IMR-90 (cell line): ENCODE measurements around the gene EGFR. TPM values are rescaled to one million over a fixed set of nuclear protein-coding genes. Genes with fewer than 3 reads are reported as not detected.

Source experiments
- ATAC-seq: fragments of 200-7000 bp; cut with Tn5 transposase; 2 replicates; pipeline ENCODE4 v1.9.1; 2020; ENCODE audit warnings: low read depth, mild to moderate bottlenecking, moderate library complexity
- BruUV-seq: library from RNA; stranded (reverse); fragments of 400-500 nt; replicated peaks from 2 replicates; lab custom pipeline; 2021; lab: Mats Ljungman, UMichigan
- CTCF ChIA-PET: fragments of 300-600 bp; formaldehyde crosslinking; extraction: SDS; loops from one replicate; lab custom pipeline; 2021; ENCODE audit warnings: antibody characterized with exemption; lab: Yijun Ruan, JAX
- POLR2A ChIA-PET: fragments of 300-600 bp; sonication (Branson Sonifier 250); formaldehyde crosslinking; loops from one replicate; lab custom pipeline; 2022; ENCODE audit warnings: antibody characterized with exemption; ENCODE audit not compliant: unreplicated experiment; lab: Charles Lee
- DNase-seq: peaks from one replicate; pipeline ENCODE4 v3.0.0; 2013
- H2AFZ ChIP-seq: replicated peaks from 2 replicates; pipeline ENCODE3; 2013; ENCODE audit warnings: low read length, mild to moderate bottlenecking; ENCODE audit not compliant: poor library complexity
- H2AK5ac ChIP-seq: 2 replicates; pipeline ENCODE4 v1.6.1; 2013; ENCODE audit warnings: low read depth, low read length, inconsistent platforms
- H2AK9ac ChIP-seq: replicated peaks from 2 replicates; pipeline ENCODE3; 2013; ENCODE audit warnings: mild to moderate bottlenecking, low read depth, low read length, moderate library complexity; ENCODE audit not compliant: poor library complexity
- H2BK120ac ChIP-seq: 2 replicates; pipeline ENCODE4 v1.6.1; 2013; ENCODE audit warnings: low read depth, low read length, inconsistent platforms
- H2BK15ac ChIP-seq: 3 replicates; pipeline ENCODE4 v1.6.1; 2013; ENCODE audit warnings: low read depth, low read length, inconsistent platforms
- H2BK20ac ChIP-seq: 2 replicates; pipeline ENCODE4 v1.6.1; 2013; ENCODE audit warnings: low read depth, mild to moderate bottlenecking, inconsistent platforms, low read length, moderate library complexity
- H2BK5ac ChIP-seq: 2 replicates; pipeline ENCODE4 v1.6.1; 2013; ENCODE audit warnings: mild to moderate bottlenecking, low read depth, low read length, inconsistent platforms; ENCODE audit not compliant: poor library complexity, severe bottlenecking
- H3K14ac ChIP-seq: replicated peaks from 2 replicates; pipeline ENCODE4 v1.6.1; 2013; ENCODE audit warnings: low read depth, low read length, inconsistent platforms
- H3K18ac ChIP-seq: 2 replicates; pipeline ENCODE4 v1.6.1; 2013; ENCODE audit warnings: low read depth, low read length, control low read depth
- H3K23ac ChIP-seq: 2 replicates; pipeline ENCODE4 v1.6.1; 2013; ENCODE audit warnings: low read depth, low read length, inconsistent platforms
- H3K27ac ChIP-seq: 2 replicates; pipeline ENCODE4 v1.5.1; 2013; ENCODE audit warnings: mild to moderate bottlenecking, control low read depth, low read length; ENCODE audit not compliant: insufficient read depth
- H3K27me3 ChIP-seq: 2 replicates; pipeline ENCODE4 v1.6.1; 2013; ENCODE audit warnings: low read length; ENCODE audit not compliant: control insufficient read depth, insufficient read depth
- H3K36me3 ChIP-seq: 2 replicates; pipeline ENCODE4 v1.6.1; 2013; ENCODE audit warnings: low read length, mixed read lengths; ENCODE audit not compliant: control insufficient read depth, insufficient read depth
- H3K4ac ChIP-seq: 2 replicates; pipeline ENCODE4 v1.6.1; 2013; ENCODE audit warnings: low read depth, low read length, inconsistent platforms
- H3K4me1 ChIP-seq: 2 replicates; pipeline ENCODE4 v1.6.1; 2013; ENCODE audit warnings: low read length, mixed read lengths; ENCODE audit not compliant: control insufficient read depth, insufficient read depth
- H3K4me2 ChIP-seq: 2 replicates; pipeline ENCODE4 v1.6.1; 2013; ENCODE audit warnings: low read depth, mild to moderate bottlenecking, control low read depth, low read length, moderate library complexity
- H3K4me3 ChIP-seq: 2 replicates; pipeline ENCODE4 v1.5.1; 2013; ENCODE audit warnings: low read depth, mild to moderate bottlenecking, control low read depth, low read length, moderate library complexity; ENCODE audit not compliant: insufficient read depth
- H3K56ac ChIP-seq: 2 replicates; pipeline ENCODE4 v1.6.1; 2013; ENCODE audit warnings: low read length, inconsistent platforms; ENCODE audit not compliant: insufficient read depth; ENCODE audit errors: extremely low read depth
- H3K79me1 ChIP-seq, 2 experiments: 2 replicates each; pipeline ENCODE4 v1.6.1; 2013; ENCODE audit warnings: low read length in 2 of 2, inconsistent platforms in 1 of 2, low read depth in 1 of 2
- H3K9ac ChIP-seq: 2 replicates; pipeline ENCODE4 v1.6.1; 2013; ENCODE audit warnings: low read depth, low read length, control low read depth
- H3K9me1 ChIP-seq: 2 replicates; pipeline ENCODE4 v1.6.1; 2013; ENCODE audit warnings: low read length, inconsistent platforms; ENCODE audit not compliant: insufficient read depth
- H3K9me3 ChIP-seq: 2 replicates; pipeline ENCODE4 v1.6.1; 2013; ENCODE audit warnings: low read length; ENCODE audit not compliant: control insufficient read depth, insufficient read depth
- H4K20me1 ChIP-seq: 2 replicates; pipeline ENCODE4 v1.6.1; 2013; ENCODE audit warnings: low read length, inconsistent platforms; ENCODE audit not compliant: insufficient read depth
- H4K5ac ChIP-seq: 2 replicates; pipeline ENCODE4 v1.6.1; 2013; ENCODE audit warnings: mild to moderate bottlenecking, low read depth, low read length, control low read depth
- H4K8ac ChIP-seq, 2 experiments: 2 replicates each; pipeline ENCODE4 v1.6.1; 2013; ENCODE audit warnings: low read depth in 2 of 2, low read length in 2 of 2, control low read depth in 1 of 2, inconsistent platforms in 1 of 2
- H4K91ac ChIP-seq: 2 replicates; pipeline ENCODE4 v1.6.1; 2013; ENCODE audit warnings: low read depth, low read length, inconsistent platforms; ENCODE audit not compliant: insufficient read depth
- BHLHE40 ChIP-seq: fragments of 150-350 bp; IDR thresholded peaks from 2 replicates; pipeline ENCODE4 v1.6.1; 2016; ENCODE audit warnings: mild to moderate bottlenecking, low read depth, low read length
- CEBPB ChIP-seq: IDR thresholded peaks from 2 replicates; pipeline ENCODE4 v1.6.1; 2012; ENCODE audit warnings: low read depth, low read length, improper control_type of control experiment
- CHD1 ChIP-seq: IDR thresholded peaks from 2 replicates; pipeline ENCODE4 v1.6.1; 2012; ENCODE audit warnings: low read depth, low read length, improper control_type of control experiment
- CTCF ChIP-seq: conservative IDR thresholded peaks from 2 replicates; pipeline ENCODE4 v1.5.1; 2012; ENCODE audit warnings: mild to moderate bottlenecking, low read depth, low read length, improper control_type of control experiment
- ELK1 ChIP-seq: fragments of 150-350 bp; IDR thresholded peaks from 2 replicates; pipeline ENCODE4 v1.6.1; 2016; ENCODE audit warnings: low read depth, mild to moderate bottlenecking, low read length, moderate library complexity, borderline replicate concordance
- FOS ChIP-seq: fragments of 150-350 bp; IDR thresholded peaks from 2 replicates; pipeline ENCODE4 v1.6.1; 2016; ENCODE audit warnings: low read depth, low read length
- MAFK ChIP-seq: IDR thresholded peaks from 2 replicates; pipeline ENCODE4 v1.6.1; 2012; ENCODE audit warnings: low read depth, low read length, improper control_type of control experiment
- MAZ ChIP-seq: IDR thresholded peaks from 2 replicates; pipeline ENCODE4 v1.6.1; 2012; ENCODE audit warnings: low read depth, mild to moderate bottlenecking, low read length, improper control_type of control experiment, moderate library complexity, borderline replicate concordance
- MXI1 ChIP-seq: IDR thresholded peaks from 2 replicates; pipeline ENCODE4 v1.6.1; 2012; ENCODE audit warnings: low read depth, mild to moderate bottlenecking, low read length, moderate library complexity, borderline replicate concordance
- NFE2L2 ChIP-seq: fragments of 150-350 bp; IDR thresholded peaks from 2 replicates; pipeline ENCODE4 v1.6.1; 2016; ENCODE audit warnings: low read depth, mild to moderate bottlenecking, low read length
- POLR2A ChIP-seq: IDR thresholded peaks from 2 replicates; pipeline ENCODE4 v1.6.1; 2012; ENCODE audit warnings: mild to moderate bottlenecking, low read depth, low read length
- RAD21 ChIP-seq: IDR thresholded peaks from 2 replicates; pipeline ENCODE4 v1.6.1; 2012; ENCODE audit warnings: low read length, improper control_type of control experiment
- RCOR1 ChIP-seq: IDR thresholded peaks from 2 replicates; pipeline ENCODE4 v1.6.1; 2012; ENCODE audit warnings: mild to moderate bottlenecking, low read length, improper control_type of control experiment; ENCODE audit not compliant: insufficient replicate concordance
- RFX5 ChIP-seq: IDR thresholded peaks from 2 replicates; pipeline ENCODE4 v1.8.0; 2012; ENCODE audit warnings: low read depth, mild to moderate bottlenecking, low read length, moderate library complexity
- SMC3 ChIP-seq: fragments of 150-350 bp; IDR thresholded peaks from 2 replicates; pipeline ENCODE4 v1.6.1; 2016; ENCODE audit warnings: low read depth, mild to moderate bottlenecking, antibody characterized with exemption, low read length, moderate library complexity
- USF2 ChIP-seq: fragments of 150-350 bp; IDR thresholded peaks from 2 replicates; pipeline ENCODE4 v1.6.1; 2017; ENCODE audit warnings: mild to moderate bottlenecking, antibody characterized with exemption, low read length, low read depth
- WGBS, 2 experiments: methylation state at CpG; one replicate each; pipeline versions ENCODE4 v1.1.5 to v1.1.7; 2013; ENCODE audit warnings: missing lambda C conversion rate in 2 of 2; ENCODE audit not compliant: insufficient read length in 1 of 2; ENCODE audit errors: extremely low coverage in 2 of 2; 5-methylcytosine and 5-hydroxymethylcytosine counted together
- dilution Hi-C: fragments of 300-500 bp; cut with HindIII; formaldehyde crosslinking; loops from one replicate; pipeline ENCODE4 v1.14.3; 2018; ENCODE audit warnings: low sequenced_read_pairs; ENCODE audit not compliant: unreplicated experiment
- in situ Hi-C: fragments of 300-500 bp; cut with MboI; formaldehyde crosslinking; loops from 3 replicates; pipeline ENCODE4 v1.14.3; 2019; ENCODE audit warnings: low sequenced_read_pairs, inconsistent platforms, mixed read lengths
- intact Hi-C: fragments of 100-400 bp; cut with micrococcal nuclease; formaldehyde crosslinking; loops from 2 replicates; pipeline ENCODE4 v1.10.0; 2022
- polyA plus RNA-seq, 3 experiments: library from polyadenylated mRNA; depleted of rRNA; stranded (reverse); fragments of >200 nt; gene quantifications; 2 replicates each; pipeline ENCODE4 v1.2.3, GENCODE V29; 2012; ENCODE audit warnings: low replicate concordance in 1 of 3
- total RNA-seq: library from RNA; depleted of rRNA; stranded (reverse); fragments of >200 nt; gene quantifications from 2 replicates; pipeline ENCODE4 v1.2.3, GENCODE V29; 2012

Gene EGFR
- total and polyA plus RNA-seq, 2 of the 4 experiments (the other 2 are of a cell fraction): 36.9 to 60.4 TPM

- Histone ChIP-seq H3K27ac (no peak overlapping the region), H3K9ac (no peak overlapping the region), H4K8ac (no peak overlapping the region), H2AK9ac (no peak overlapping the region), H3K36me3 (no peaks in the 10 kb centered on the region), H3K4me1 (peaks cover 6% of the 10 kb centered on the region), H2AK5ac (no peak overlapping the region), H3K4me2 (no peak overlapping the region), H3K9me1 (peaks cover 3% of the 10 kb centered on the region; the same call in 1 of the 2 replicates), H3K14ac (no peak overlapping the region), H2BK20ac (no peak overlapping the region), H3K79me1 (peaks cover 4 to 12% of the 10 kb centered on the region in 2 experiments; a peak in 3 of 4 replicates), H4K20me1 (no peaks in the 10 kb centered on the region), H4K91ac (no peak overlapping the region), H2BK5ac (no peak overlapping the region), H4K5ac (no peak overlapping the region), H3K9me3 (0 out of 2 replicates have a peak, but pooled peaks cover 2% of the 10 kb centered on the region), H3K56ac (no peak overlapping the region), H3K27me3 (no peaks in the 10 kb centered on the region), H3K23ac (no peak overlapping the region), H2BK15ac (no peak overlapping the region), H2BK120ac (no peak overlapping the region), H2AFZ (no peak overlapping the region), H3K4ac (no peak overlapping the region), H3K4me3 (no peak overlapping the region), H3K18ac (no peak overlapping the region)
- no peak for TF ChIP-seq RAD21
- no peak for TF ChIP-seq MXI1
- no peak for TF ChIP-seq RFX5
- TF ChIP-seq CHD1: no peak
- no peak for TF ChIP-seq CTCF
- TF ChIP-seq RCOR1: no peak
- TF ChIP-seq NFE2L2: no peak
- no peak for TF ChIP-seq POLR2A
- TF ChIP-seq ELK1: no peak
- no peak for TF ChIP-seq FOS
- no peak for TF ChIP-seq MAZ
- no peak for TF ChIP-seq BHLHE40
- TF ChIP-seq CEBPB: no peak
- TF ChIP-seq SMC3: no peak
- no peak for TF ChIP-seq USF2
- no peak for TF ChIP-seq MAFK
- ATAC-seq: no peak
- dilution Hi-C loops: no loop called here
- DNase-seq: no peak
- ChIA-PET POLR2A (no interaction called here), CTCF (no interaction called here)
- intact Hi-C loops: no loop called here
- no CpG with 5 or more reads among the region's 1 CpG for WGBS, 2 experiments
- in situ Hi-C loops: loop anchor here (10.0 kb wide), 1 partner anchor 229 kb away; no protein-coding TSS in a partner anchor
- BruUV-seq: no TSS peak
Observed at GRCh38 chr7:55013851-55014250, 5.0 kb upstream of the EGFR start.
